PC-9 (cell line): ENCODE results near the gene DOK3.

Source experiments
- CTCF ChIP-seq: fragments of 200-600 bp; sonication (generic); conservative IDR thresholded peaks from 2 replicates; pipeline ENCODE4 v1.6.1; 2017; ENCODE audit warnings: mixed run types, antibody characterized with exemption, mild to moderate bottlenecking, moderate library complexity
- EZH2 ChIP-seq: fragments of 200-600 bp; sonication (generic); IDR thresholded peaks from 2 replicates; pipeline ENCODE4 v1.8.0; 2017; ENCODE audit warnings: antibody characterized with exemption, low read depth

GRCh38 chr5:177538876-177539275 lies 29.2 kb upstream of the DOK3 start:
- TF ChIP-seq CTCF: no peak
- TF ChIP-seq EZH2: no peak
